Measurements from ENCODE around the gene RCSD1.

The RCSD1 gene

GRCh38 chr1:167638064-167638463 is 8.0 kb downstream of the RCSD1 start:
- peaks cover 40% of the 10 kb centered on the region for H3K79me2 ChIP-seq (ENCODE audit: insufficient read depth, low read length)
- no peak overlapping the region for H3K4me2 ChIP-seq (ENCODE audit: low read depth, low read length, poor library complexity, severe bottlenecking)
- H3K27me3 ChIP-seq (ENCODE audit: low read length): no peaks in the 10 kb centered on the region
- no peaks in the 10 kb centered on the region for H3K9me2 ChIP-seq (replicated peaks; ENCODE audit: insufficient read depth, low read length)
- no peaks in the 10 kb centered on the region for H3K9me3 ChIP-seq (ENCODE audit: insufficient read depth, low read length)
- no peaks in the 10 kb centered on the region for H4K20me1 ChIP-seq (ENCODE audit: low read depth, low read length)
- no peaks in the 10 kb centered on the region for H3F3A ChIP-seq (ENCODE audit: insufficient read depth)
- H3K27ac ChIP-seq (ENCODE audit: low read depth, low read length): no peak overlapping the region
- H2AFZ ChIP-seq (ENCODE audit: low read depth, low read length, severe bottlenecking): no peak overlapping the region
- H3K4me3 ChIP-seq (ENCODE audit: insufficient read depth, low read length, poor library complexity, severe bottlenecking): no peak overlapping the region
- no peaks in the 10 kb centered on the region for H3K36me3 ChIP-seq (ENCODE audit: low read length)
- no peak overlapping the region for H3K9ac ChIP-seq (ENCODE audit: low read length)
- TF ChIP-seq CTCF (IDR thresholded peaks at IDR 0.05; ENCODE audit: insufficient read depth, low read length, poor library complexity, severe bottlenecking): no peak
- TF ChIP-seq EZH2phosphoT487 (conservative IDR thresholded peaks at IDR 0.05; ENCODE audit: low read length): no peak

GRCh38 chr1:167640051-167640450 is 10.0 kb downstream of the RCSD1 start:
- H3K27ac ChIP-seq (ENCODE audit: low read depth, low read length): no peak overlapping the region

GRCh38 chr1:167641786-167642500 is 11.9 kb downstream of the RCSD1 start:
- Histone ChIP-seq H3K9me3 (ENCODE audit: insufficient read depth, low read length) (no peaks in the 10 kb centered on the region), H3K36me3 (ENCODE audit: low read length) (no peaks in the 10 kb centered on the region), H3K9ac (ENCODE audit: low read length) (no peak overlapping the region), H2AFZ (ENCODE audit: low read depth, low read length, severe bottlenecking) (no peak overlapping the region), H3K4me2 (ENCODE audit: low read depth, low read length, poor library complexity, severe bottlenecking) (no peak overlapping the region), H3F3A (ENCODE audit: insufficient read depth) (no peaks in the 10 kb centered on the region), H3K27me3 (ENCODE audit: low read length) (no peaks in the 10 kb centered on the region), H3K9me2 (replicated peaks; ENCODE audit: insufficient read depth, low read length) (no peaks in the 10 kb centered on the region), H3K27ac (ENCODE audit: low read depth, low read length) (no peak overlapping the region), H3K4me3 (ENCODE audit: insufficient read depth, low read length, poor library complexity, severe bottlenecking) (no peak overlapping the region), H4K20me1 (ENCODE audit: low read depth, low read length) (no peaks in the 10 kb centered on the region), H3K79me2 (ENCODE audit: insufficient read depth, low read length) (peaks cover 10% of the 10 kb centered on the region; the same call in 1 of the 2 replicates)
- TF ChIP-seq EZH2phosphoT487 (conservative IDR thresholded peaks at IDR 0.05; ENCODE audit: low read length) (no peak), CTCF (IDR thresholded peaks at IDR 0.05; ENCODE audit: insufficient read depth, low read length, poor library complexity, severe bottlenecking) (no peak)

More at GRCh38 chr1:167640051-167640450, 10.0 kb downstream of the RCSD1 start:
- no peak overlapping the region for H3K4me2 ChIP-seq (ENCODE audit: low read depth, low read length, poor library complexity, severe bottlenecking)
- H2AFZ ChIP-seq (ENCODE audit: low read depth, low read length, severe bottlenecking): no peak overlapping the region
- H3K27me3 ChIP-seq (ENCODE audit: low read length): no peaks in the 10 kb centered on the region
- no peak overlapping the region for H3K4me3 ChIP-seq (ENCODE audit: insufficient read depth, low read length, poor library complexity, severe bottlenecking)
- peaks cover 21% of the 10 kb centered on the region for H3K79me2 ChIP-seq (ENCODE audit: insufficient read depth, low read length)
- TF ChIP-seq CTCF (IDR thresholded peaks at IDR 0.05; ENCODE audit: insufficient read depth, low read length, poor library complexity, severe bottlenecking): no peak
- TF ChIP-seq EZH2phosphoT487 (conservative IDR thresholded peaks at IDR 0.05; ENCODE audit: low read length): no peak
- no peaks in the 10 kb centered on the region for H3K9me2 ChIP-seq (replicated peaks; ENCODE audit: insufficient read depth, low read length)
- H3K9me3 ChIP-seq (ENCODE audit: insufficient read depth, low read length): no peaks in the 10 kb centered on the region
- H3F3A ChIP-seq (ENCODE audit: insufficient read depth): no peaks in the 10 kb centered on the region
- H3K36me3 ChIP-seq (ENCODE audit: low read length): no peaks in the 10 kb centered on the region
- no peak overlapping the region for H3K9ac ChIP-seq (ENCODE audit: low read length)
- H4K20me1 ChIP-seq (ENCODE audit: low read depth, low read length): no peaks in the 10 kb centered on the region
